CD4-positive, alpha-beta T cell (primary cell): ENCODE data around the gene BACE2. TPM values are rescaled to one million over a fixed set of nuclear protein-coding genes. Genes with fewer than 3 reads are reported as not detected.

Source experiments
- ATAC-seq: fragments of 200-7000 bp; cut with Tn5 transposase; one replicate; pipeline ENCODE4 v1.10.0; 2022; ENCODE audit warnings: mild to moderate bottlenecking; ENCODE audit not compliant: poor library complexity
- CTCF ChIA-PET: fragments of 350-600 bp; sonication (Branson Sonifier 250); formaldehyde crosslinking; loops from one replicate; lab custom pipeline; 2021; ENCODE audit warnings: antibody characterized with exemption, inconsistent platforms; lab: Charles Lee
- POLR2A ChIA-PET: fragments of 350-600 bp; sonication (Branson Sonifier 250); formaldehyde crosslinking; loops from one replicate; lab custom pipeline; 2021; ENCODE audit warnings: antibody characterized with exemption, inconsistent platforms; lab: Charles Lee
- DNase-seq, 14 experiments: peaks; one replicate each; pipeline ENCODE4 v3.0.0-alpha.2; 2013 to 2020; ENCODE audit warnings: mixed read lengths in 2 of 14
- H3K27ac ChIP-seq, 2 donors: one replicate each; pipeline versions ENCODE4 v1.5.1 to v1.7.0; 2013; ENCODE audit warnings: low read length in 2 of 2, low read depth in 1 of 2, mild to moderate bottlenecking in 1 of 2
- H3K27me3 ChIP-seq, 2 experiments: 1 replicate in 1 of 2; 2 replicates in 1 of 2; pipeline versions ENCODE4 v1.6.1 to v1.7.0; 2013; ENCODE audit warnings: low read length in 2 of 2, control low read depth in 1 of 2, mild to moderate bottlenecking in 1 of 2, moderate library complexity in 1 of 2; ENCODE audit not compliant: insufficient read depth in 2 of 2, control insufficient read depth in 1 of 2
- H3K36me3 ChIP-seq: one replicate; pipeline ENCODE4 v1.6.1; 2013; ENCODE audit warnings: low read length, control low read depth; ENCODE audit not compliant: insufficient read depth
- H3K4me1 ChIP-seq: one replicate; pipeline ENCODE4 v1.6.1; 2013; ENCODE audit warnings: low read length, control low read depth; ENCODE audit not compliant: insufficient read depth
- H3K4me3 ChIP-seq: one replicate; pipeline ENCODE4 v1.5.1; 2013; ENCODE audit warnings: mild to moderate bottlenecking, low read length, moderate library complexity
- H3K9me3 ChIP-seq, 2 experiments: 1 replicate in 1 of 2; 2 replicates in 1 of 2; pipeline versions ENCODE4 v1.6.1 to v1.7.0; 2013; ENCODE audit warnings: low read length in 2 of 2, mild to moderate bottlenecking in 2 of 2, control low read depth in 1 of 2, moderate library complexity in 1 of 2; ENCODE audit not compliant: control insufficient read depth in 1 of 2, insufficient read depth in 1 of 2
- H3K27ac Mint-ChIP-seq: one replicate; pipeline ENCODE4 v1.8.0; 2020; ENCODE audit warnings: mixed read lengths
- H3K27me3 Mint-ChIP-seq: one replicate; pipeline ENCODE4 v1.8.0; 2021; ENCODE audit warnings: mixed read lengths
- H3K36me3 Mint-ChIP-seq: one replicate; pipeline ENCODE4 v1.8.0; 2021; ENCODE audit warnings: low read depth, mixed read lengths
- H3K4me1 Mint-ChIP-seq: one replicate; pipeline ENCODE4 v1.8.0; 2021; ENCODE audit warnings: low read depth, mixed read lengths
- H3K4me3 Mint-ChIP-seq: one replicate; pipeline ENCODE4 v1.8.0; 2020; ENCODE audit warnings: mild to moderate bottlenecking, mixed read lengths
- H3K9me3 Mint-ChIP-seq: one replicate; pipeline ENCODE4 v1.8.0; 2020; ENCODE audit warnings: mixed read lengths
- intact Hi-C, 2 experiments: fragments of 100-400 bp; cut with DNase I in 1 of 2; cut with micrococcal nuclease in 1 of 2; formaldehyde crosslinking; loops; one replicate each; pipeline versions ENCODE4 v1.15.1 to v1.9.0; 2023 to 2025; cut with DNase I, micrococcal nuclease
- total RNA-seq, 174 experiments: library from RNA in 2 of 174; stranded (reverse) in 2 of 174; gene quantifications; one replicate each; pipeline ENCODE4 v1.2.3 and lab custom pipeline; 2021 to 2026
- TF ChIP-seq, protein P1 (sequence below): fragments of 200-600 bp; IDR thresholded peaks from one replicate; pipeline ENCODE4 v1.8.0; 2022; ENCODE audit warnings: antibody characterized with exemption, mild to moderate bottlenecking

Gene BACE2
- total RNA-seq, 2 experiments from 2014 or later, result 0.16 TPM; not detected in 1

DNA sequence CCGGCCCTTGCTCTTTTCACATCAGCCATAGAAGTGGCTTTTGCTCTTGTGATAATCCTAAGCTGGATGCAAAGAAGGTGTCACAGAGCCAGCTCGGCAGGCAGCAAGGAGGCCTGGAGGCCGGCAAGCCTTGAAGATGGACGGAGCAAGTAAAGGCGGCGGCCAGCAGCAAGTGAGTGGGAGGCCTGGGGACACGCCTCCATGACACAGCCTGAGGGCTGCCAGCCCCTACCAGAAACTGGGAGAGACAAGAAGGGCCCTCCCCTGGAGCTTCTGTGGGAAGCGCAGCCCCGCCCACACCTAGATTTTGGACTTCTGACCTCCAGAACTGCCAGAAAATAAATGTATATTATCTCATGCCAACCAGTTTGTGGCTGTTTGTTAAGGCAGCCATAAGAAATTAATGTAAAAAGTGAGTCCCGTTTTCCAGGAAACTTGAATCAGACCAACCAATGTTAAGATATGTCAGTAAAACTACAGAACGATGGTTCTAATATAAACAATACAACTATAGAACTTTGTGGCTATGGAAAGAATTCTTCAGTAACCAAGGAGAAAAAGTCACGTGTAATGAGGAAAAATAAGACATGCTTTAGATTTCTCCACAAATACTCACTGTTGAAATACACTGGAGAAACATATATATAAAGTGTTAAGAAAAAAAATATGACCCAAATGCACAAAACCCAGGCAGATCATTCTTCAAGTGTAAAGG lies 49.9 kb downstream of the BACE2 start:
- H3K4me3 ChIP-seq, result no peak overlapping the region
- ChIA-PET POLR2A (no interaction called here), CTCF (no interaction called here)
- DNase-seq (no peak), ATAC-seq (no peak)
- H3K27ac Mint-ChIP-seq, result no peak overlapping the region
- H3K9me3 Mint-ChIP-seq, result no peaks in the 10 kb centered on the region
- no peaks in the 10 kb centered on the region for H3K9me3 ChIP-seq
- no peaks in the 10 kb centered on the region for H3K36me3 ChIP-seq
- intact Hi-C loops, result no loop called here
- H3K27me3 Mint-ChIP-seq, result peaks cover 36% of the 10 kb centered on the region
- no peak overlapping the region for H3K27ac ChIP-seq
- TF ChIP-seq, protein P1, sequence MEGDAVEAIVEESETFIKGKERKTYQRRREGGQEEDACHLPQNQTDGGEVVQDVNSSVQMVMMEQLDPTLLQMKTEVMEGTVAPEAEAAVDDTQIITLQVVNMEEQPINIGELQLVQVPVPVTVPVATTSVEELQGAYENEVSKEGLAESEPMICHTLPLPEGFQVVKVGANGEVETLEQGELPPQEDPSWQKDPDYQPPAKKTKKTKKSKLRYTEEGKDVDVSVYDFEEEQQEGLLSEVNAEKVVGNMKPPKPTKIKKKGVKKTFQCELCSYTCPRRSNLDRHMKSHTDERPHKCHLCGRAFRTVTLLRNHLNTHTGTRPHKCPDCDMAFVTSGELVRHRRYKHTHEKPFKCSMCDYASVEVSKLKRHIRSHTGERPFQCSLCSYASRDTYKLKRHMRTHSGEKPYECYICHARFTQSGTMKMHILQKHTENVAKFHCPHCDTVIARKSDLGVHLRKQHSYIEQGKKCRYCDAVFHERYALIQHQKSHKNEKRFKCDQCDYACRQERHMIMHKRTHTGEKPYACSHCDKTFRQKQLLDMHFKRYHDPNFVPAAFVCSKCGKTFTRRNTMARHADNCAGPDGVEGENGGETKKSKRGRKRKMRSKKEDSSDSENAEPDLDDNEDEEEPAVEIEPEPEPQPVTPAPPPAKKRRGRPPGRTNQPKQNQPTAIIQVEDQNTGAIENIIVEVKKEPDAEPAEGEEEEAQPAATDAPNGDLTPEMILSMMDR, result no peak
- H3K4me1 ChIP-seq, result no peaks in the 10 kb centered on the region
- no peak overlapping the region for H3K4me3 Mint-ChIP-seq
- H3K4me1 Mint-ChIP-seq, result no peaks in the 10 kb centered on the region
- H3K36me3 Mint-ChIP-seq, result no peaks in the 10 kb centered on the region
- peaks cover 6 to 10% of the 10 kb centered on the region in 2 experiments for H3K27me3 ChIP-seq

DNA sequence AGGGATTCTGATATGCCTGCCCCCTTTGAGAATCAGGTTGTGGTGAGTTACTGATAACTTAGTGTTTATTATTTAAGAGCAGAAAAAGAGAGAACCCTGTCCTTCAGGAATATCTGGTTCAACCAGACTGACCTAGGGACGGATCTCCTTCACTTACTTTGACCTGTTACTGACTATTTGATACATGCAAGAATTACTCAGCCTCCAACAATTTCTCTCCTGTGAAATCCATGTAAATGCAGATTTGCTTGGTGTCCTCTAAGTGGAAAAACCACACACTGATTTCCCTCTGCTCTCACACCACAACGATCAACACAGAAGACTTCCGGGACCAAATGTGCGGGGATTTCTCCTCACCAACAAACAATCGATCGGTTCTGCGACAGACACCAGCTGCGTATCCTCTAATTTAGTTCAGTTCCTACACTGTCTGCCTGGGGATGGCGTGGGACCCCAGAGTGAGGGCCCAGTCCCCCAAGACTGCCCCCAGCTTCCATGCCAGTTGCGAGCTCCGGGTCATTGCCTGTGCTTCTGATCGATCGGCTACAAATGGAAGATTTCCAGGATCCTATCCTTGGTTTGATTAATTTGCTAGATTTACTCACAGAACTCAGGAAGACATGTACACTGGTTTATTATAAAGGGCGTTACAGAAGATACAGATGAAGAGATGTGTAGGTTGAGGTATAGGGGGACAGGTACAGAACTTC lies 51.7 kb downstream of the BACE2 start:
- Histone ChIP-seq H3K27me3 (peaks cover 4 to 5% of the 10 kb centered on the region in 2 experiments), H3K9me3 (no peaks in the 10 kb centered on the region), H3K4me1 (no peaks in the 10 kb centered on the region), H3K36me3 (no peaks in the 10 kb centered on the region), H3K27ac (no peak overlapping the region), H3K4me3 (no peak overlapping the region)
- H3K4me3 Mint-ChIP-seq, result no peak overlapping the region
- TF ChIP-seq, protein P1, result no peak
- POLR2A ChIA-PET, result no interaction called here
- DNase-seq, result no peak
- intact Hi-C loops, result no loop called here
- H3K4me1 Mint-ChIP-seq, result no peaks in the 10 kb centered on the region
- H3K36me3 Mint-ChIP-seq, result no peaks in the 10 kb centered on the region
- no peak for ATAC-seq
- H3K27me3 Mint-ChIP-seq, result peaks cover 30% of the 10 kb centered on the region
- H3K27ac Mint-ChIP-seq, result no peak overlapping the region
- CTCF ChIA-PET, result no interaction called here
- no peaks in the 10 kb centered on the region for H3K9me3 Mint-ChIP-seq

- Histone ChIP-seq H3K27me3 (peaks cover 0 to 3% of the 10 kb centered on the region in 2 experiments), H3K4me3 (no peak overlapping the region), H3K27ac (no peak overlapping the region), H3K9me3 (no peaks in the 10 kb centered on the region), H3K4me1 (no peaks in the 10 kb centered on the region), H3K36me3 (no peaks in the 10 kb centered on the region)
- Mint-ChIP-seq H3K4me1 (no peaks in the 10 kb centered on the region), H3K27me3 (peaks cover 25% of the 10 kb centered on the region), H3K27ac (no peak overlapping the region), H3K9me3 (no peaks in the 10 kb centered on the region), H3K36me3 (no peaks in the 10 kb centered on the region), H3K4me3 (no peak overlapping the region)
- ChIA-PET POLR2A (no interaction called here), CTCF (no interaction called here)
- intact Hi-C loops, result no loop called here
- ATAC-seq (no peak), DNase-seq (no peak)
- TF ChIP-seq, protein P1, result no peak
These were observed 52.3 kb downstream of the BACE2 start for GRCh38 chr21:41220208-41220733.
